Erythroblast (primary cell): ENCODE results near the gene LIPG.

Experiments used
- GATA1 ChIP-seq: IDR thresholded peaks from 2 replicates; pipeline ENCODE4 v1.6.1; 2011; ENCODE audit warnings: low read depth, mild to moderate bottlenecking, control low read depth, low read length, moderate library complexity
- POLR2A ChIP-seq: IDR thresholded peaks from 2 replicates; pipeline ENCODE4 v1.6.1; 2011; ENCODE audit warnings: mild to moderate bottlenecking, low read length

GRCh38 chr18:49534846-49535601 lies 26.8 kb upstream of the LIPG start:
- no peak for TF ChIP-seq POLR2A
- no peak for TF ChIP-seq GATA1
